ENCODE results near the gene LMO2. TPM values are rescaled to one million over a fixed set of nuclear protein-coding genes. Genes with fewer than 3 reads are reported as not detected.

LMO2 gene
- total and polyA plus RNA-seq, 2 donors (not counting 3 experiments of a cell fraction or from before 2014, with no cell fraction given), result 60.4 to 66.8 TPM

DNA sequence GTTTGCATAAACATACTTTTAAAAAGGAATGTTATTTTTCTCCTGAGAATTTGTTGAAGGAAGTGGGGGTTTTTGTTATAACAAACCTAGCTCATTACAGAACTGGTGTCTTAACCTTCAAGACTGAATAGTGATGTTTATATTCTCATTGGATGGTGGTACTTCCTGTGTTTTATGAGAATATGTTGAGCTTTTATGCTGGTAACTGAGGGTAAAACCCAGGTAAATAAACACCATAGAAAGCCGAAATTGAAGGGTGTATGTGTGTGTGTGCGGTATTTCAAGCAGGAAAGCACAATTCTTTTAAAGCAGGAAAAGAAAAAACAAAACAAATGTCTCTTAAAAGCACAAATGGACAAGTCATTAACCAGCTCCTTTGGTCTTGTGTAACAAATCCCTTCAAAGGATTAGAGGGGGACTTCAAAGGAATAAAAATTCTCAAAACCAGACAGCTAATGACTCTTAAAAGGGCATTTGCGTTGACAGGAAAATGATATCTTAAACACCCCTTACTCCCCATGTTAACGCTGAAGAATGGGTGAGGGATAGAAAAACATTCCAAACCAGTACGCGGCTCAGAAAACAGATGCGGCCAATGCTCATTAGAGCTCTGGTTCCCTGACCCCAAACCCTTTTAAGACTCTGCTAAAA lies 23.8 kb downstream of the LMO2 start:
- no peak for TF ChIP-seq JUN (IDR thresholded peaks at IDR 0.05; ENCODE audit: borderline replicate concordance, insufficient read depth, insufficient read length, low read depth)
- no peak for TF ChIP-seq FOS (IDR thresholded peaks at IDR 0.05; ENCODE audit: borderline replicate concordance, insufficient read depth, low read length)
- TF ChIP-seq, protein P1, sequence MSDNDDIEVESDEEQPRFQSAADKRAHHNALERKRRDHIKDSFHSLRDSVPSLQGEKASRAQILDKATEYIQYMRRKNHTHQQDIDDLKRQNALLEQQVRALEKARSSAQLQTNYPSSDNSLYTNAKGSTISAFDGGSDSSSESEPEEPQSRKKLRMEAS (IDR thresholded peaks at IDR 0.05; ENCODE audit: insufficient read depth, insufficient read length), result no peak
- no peak for TF ChIP-seq MYC (IDR thresholded peaks at IDR 0.05; ENCODE audit: low read depth, low read length)
- TF ChIP-seq, protein P2, sequence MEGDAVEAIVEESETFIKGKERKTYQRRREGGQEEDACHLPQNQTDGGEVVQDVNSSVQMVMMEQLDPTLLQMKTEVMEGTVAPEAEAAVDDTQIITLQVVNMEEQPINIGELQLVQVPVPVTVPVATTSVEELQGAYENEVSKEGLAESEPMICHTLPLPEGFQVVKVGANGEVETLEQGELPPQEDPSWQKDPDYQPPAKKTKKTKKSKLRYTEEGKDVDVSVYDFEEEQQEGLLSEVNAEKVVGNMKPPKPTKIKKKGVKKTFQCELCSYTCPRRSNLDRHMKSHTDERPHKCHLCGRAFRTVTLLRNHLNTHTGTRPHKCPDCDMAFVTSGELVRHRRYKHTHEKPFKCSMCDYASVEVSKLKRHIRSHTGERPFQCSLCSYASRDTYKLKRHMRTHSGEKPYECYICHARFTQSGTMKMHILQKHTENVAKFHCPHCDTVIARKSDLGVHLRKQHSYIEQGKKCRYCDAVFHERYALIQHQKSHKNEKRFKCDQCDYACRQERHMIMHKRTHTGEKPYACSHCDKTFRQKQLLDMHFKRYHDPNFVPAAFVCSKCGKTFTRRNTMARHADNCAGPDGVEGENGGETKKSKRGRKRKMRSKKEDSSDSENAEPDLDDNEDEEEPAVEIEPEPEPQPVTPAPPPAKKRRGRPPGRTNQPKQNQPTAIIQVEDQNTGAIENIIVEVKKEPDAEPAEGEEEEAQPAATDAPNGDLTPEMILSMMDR (IDR thresholded peaks at IDR 0.05; ENCODE audit: extremely low read depth in 1 of 2, insufficient read depth in 1 of 2, low read depth in 1 of 2, low read length in 2 of 2), result no peak
- no peak for TF ChIP-seq EZH2 (IDR thresholded peaks at IDR 0.05; ENCODE audit: borderline replicate concordance, low read depth, low read length, severe bottlenecking)
- TF ChIP-seq POLR2A (IDR thresholded peaks at IDR 0.05; ENCODE audit: low read depth, low read length), result no peak
- no peak for TF ChIP-seq GATA2 (IDR thresholded peaks at IDR 0.05; ENCODE audit: insufficient read depth, insufficient read length, low read depth, low read length)
- TF ChIP-seq POLR2AphosphoS5 (IDR thresholded peaks at IDR 0.05; ENCODE audit: insufficient read depth, low read depth, low read length), result no peak
- Histone ChIP-seq H3K79me2 (ENCODE audit: control insufficient read depth, insufficient read depth, low read length) (no peaks in the 10 kb centered on the region), H3K9me1 (replicated peaks; ENCODE audit: control insufficient read depth, extremely low read depth, insufficient read depth, low read length) (no peaks in the 10 kb centered on the region), H3K4me3 (replicated peaks in 1 of 3; ENCODE audit: insufficient read depth in 1 of 3, low read depth in 1 of 3, low read length in 3 of 3) (peak overlapping the region; percentile 56 to 90 (median 57)), H3K4me2 (ENCODE audit: insufficient read depth, low read length) (peak overlapping the region; percentile 58), H3K4me1 (ENCODE audit: control insufficient read depth, extremely low read depth, insufficient read depth, low read length) (peaks cover 23% of the 10 kb centered on the region), H2AFZ (ENCODE audit: low read depth, low read length) (peak overlapping the region; percentile 17), H4K20me1 (replicated peaks; ENCODE audit: control insufficient read depth, extremely low read depth, insufficient read depth, low read length) (no peaks in the 10 kb centered on the region), H3K27me3 (ENCODE audit: control insufficient read depth in 2 of 2, insufficient read depth in 2 of 2, low read length in 2 of 2) (no peaks in the 10 kb centered on the region), H3K9me3 (replicated peaks; ENCODE audit: control insufficient read depth, insufficient read depth, low read length) (no peaks in the 10 kb centered on the region), H3K36me3 (ENCODE audit: control insufficient read depth in 2 of 2, extremely low read depth in 1 of 2, insufficient read depth in 2 of 2, low read length in 2 of 2) (peaks cover 0 to 12% of the 10 kb centered on the region in 2 experiments), H3K9ac (replicated peaks; ENCODE audit: extremely low read depth, insufficient read depth, low read length) (peak overlapping the region; percentile 73), H3K27ac (ENCODE audit: insufficient read depth, low read depth, low read length) (no peak overlapping the region)
- intact Hi-C loops (cut with micrococcal nuclease) (loop anchor here (1.0 to 5.0 kb wide), 2 partner anchors 10 to 184 kb away; partner anchors contain the start of gene CAPRIN1), dilution Hi-C loops (cut with MboI; ENCODE audit: extremely low pct_ligation_motif_present, low sequenced_read_pairs) (no loop called here)
- DNase-seq (ENCODE audit: low read depth, low spot score), result peak; percentile 75
- CTCF ChIA-PET, result interaction anchor here (0.6 to 5.8 kb wide), 12 partner anchors 9 to 126 kb away, joined by 3 to 59 read pairs (median 4); no protein-coding TSS in a partner anchor
- FAIRE-seq, result peak; percentile 59
- POLR2A ChIA-PET, result interaction anchor here (0.5 to 0.8 kb wide), 3 partner anchors 69 to 659 kb away, joined by 3 to 7 read pairs (median 4); no protein-coding TSS in a partner anchor
- TSS peak; percentile 40 for BruUV-seq (replicated peaks)

Data from endothelial cell of umbilical vein (primary cell).